HepG2 (cell line): ENCODE measurements around the gene P2RX3. TPM values are rescaled to one million over a fixed set of nuclear protein-coding genes. Genes with fewer than 3 reads are reported as not detected.

Source experiments
- ATAC-seq: fragments of 200-7000 bp; cut with Tn5 transposase; 3 replicates; pipeline ENCODE4 v1.9.1; 2020; ENCODE audit warnings: mild to moderate bottlenecking, moderate library complexity
- BruUV-seq: library from RNA; stranded (reverse); fragments of 400-500 nt; replicated peaks from 2 replicates; lab custom pipeline; 2021; lab: Mats Ljungman, UMichigan
- CTCF ChIA-PET: fragments of 300-600 bp; formaldehyde crosslinking; extraction: SDS; loops from one replicate; lab custom pipeline; 2021; ENCODE audit warnings: low total read pairs, inconsistent platforms, low intra/inter-chr PET ratio; lab: Yijun Ruan, JAX
- POLR2A ChIA-PET: fragments of 350-600 bp; sonication (Branson Sonifier 250); formaldehyde crosslinking; loops from one replicate; lab custom pipeline; 2020; ENCODE audit warnings: antibody characterized with exemption, inconsistent platforms; lab: Yijun Ruan, JAX
- DNase-seq: peaks from one replicate; pipeline ENCODE4 v3.0.0-alpha.2; 2015; ENCODE audit warnings: low spot score
- FAIRE-seq: peaks from 3 replicates; lab custom pipeline; 2011; peaks lifted over from hg19 to GRCh38; lab: Jason Lieb, UNC
- H2AFZ ChIP-seq: one replicate; pipeline ENCODE4 v1.6.1; 2011; ENCODE audit warnings: low read length, inconsistent platforms
- H3K27ac ChIP-seq: fragments of 300-600 bp; 3 replicates; pipeline ENCODE4 v1.8.0; 2011; ENCODE audit warnings: mixed run types, mild to moderate bottlenecking, mixed read lengths, low read length, inconsistent platforms; ENCODE audit not compliant: insufficient read depth; ENCODE audit errors: extremely low read length
- H3K27me3 ChIP-seq, 2 experiments: fragments of 200-600 bp in 1 of 2; 2 replicates in 1 of 2; 3 replicates in 1 of 2; pipeline versions ENCODE4 v1.6.0 to v1.8.0; 2011; ENCODE audit warnings: low read length in 2 of 2, mild to moderate bottlenecking in 2 of 2, moderate library complexity in 2 of 2, inconsistent platforms in 1 of 2; ENCODE audit not compliant: insufficient read depth in 2 of 2, control insufficient read depth in 1 of 2
- H3K36me3 ChIP-seq, 2 experiments: fragments of 200-600 bp in 1 of 2; replicated peaks in 1 of 2; 2 replicates in 1 of 2; 3 replicates in 1 of 2; pipeline versions ENCODE4 v1.5.1 to v1.8.0; 2011; ENCODE audit warnings: low read length in 2 of 2, inconsistent platforms in 1 of 2; ENCODE audit not compliant: insufficient read depth in 2 of 2, control insufficient read depth in 1 of 2
- H3K4me1 ChIP-seq: 2 replicates; pipeline ENCODE4 v1.5.1; 2012; ENCODE audit warnings: low read length, inconsistent platforms; ENCODE audit not compliant: insufficient read depth
- H3K4me2 ChIP-seq: 2 replicates; pipeline ENCODE4 v1.6.0; 2011; ENCODE audit warnings: low read depth, low read length, inconsistent platforms
- H3K4me3 ChIP-seq, 3 experiments: fragments of 200-600 bp in 1 of 3; sonication (generic), shearing (Covaris generic) in 1 of 3; replicated peaks in 1 of 3; 2 replicates each; pipeline ENCODE4 v1.5.1; 2011 to 2016; ENCODE audit warnings: low read length in 3 of 3, inconsistent platforms in 2 of 3, low read depth in 2 of 3, mild to moderate bottlenecking in 2 of 3, control low read depth in 1 of 3, mixed read lengths in 1 of 3; ENCODE audit not compliant: insufficient read depth in 1 of 3
- H3K79me2 ChIP-seq: one replicate; pipeline ENCODE4 v1.6.1; 2011; ENCODE audit warnings: low read length, inconsistent platforms; ENCODE audit not compliant: insufficient read depth
- H3K9ac ChIP-seq: 2 replicates; pipeline ENCODE4 v1.6.0; 2011; ENCODE audit warnings: mild to moderate bottlenecking, low read depth, low read length, inconsistent platforms; ENCODE audit not compliant: insufficient read depth
- H3K9me3 ChIP-seq: 2 replicates; pipeline ENCODE4 v1.5.1; 2012; ENCODE audit warnings: mild to moderate bottlenecking, low read length
- H4K20me1 ChIP-seq: 2 replicates; pipeline ENCODE4 v1.6.0; 2011; ENCODE audit warnings: inconsistent platforms, mild to moderate bottlenecking, low read length, moderate library complexity; ENCODE audit not compliant: insufficient read depth
- HOXD1 ChIP-seq: sonication (generic); formaldehyde crosslinking; IDR thresholded peaks from 2 replicates; pipeline ENCODE4 v1.5.0; 2020; ENCODE audit warnings: missing genetic modification reagents
- ZNF558 ChIP-seq: sonication (generic); formaldehyde crosslinking; IDR thresholded peaks from 2 replicates; pipeline ENCODE4 v1.9.0; 2022; ENCODE audit warnings: mild to moderate bottlenecking, missing genetic modification reagents, borderline replicate concordance
- ZNF616 ChIP-seq: sonication (generic); formaldehyde crosslinking; IDR thresholded peaks from 2 replicates; pipeline ENCODE4 v1.5.0; 2020; ENCODE audit warnings: low read depth, mild to moderate bottlenecking, missing genetic modification reagents
- ZNF629 ChIP-seq: sonication (generic); formaldehyde crosslinking; conservative IDR thresholded peaks from 2 replicates; pipeline ENCODE4 v1.5.0; 2020; ENCODE audit warnings: missing genetic modification reagents
- WGBS: methylation state at CpG from one replicate; pipeline ENCODE4 v1.1.6; 2017; ENCODE audit warnings: low lambda C conversion rate; 5-methylcytosine and 5-hydroxymethylcytosine counted together
- in situ Hi-C: cut with HindIII; loops from 2 replicates; pipeline ENCODE4 v1.10.0; 2017; ENCODE audit warnings: low pct_unique_long_range_greater_than_20kb; ENCODE audit not compliant: extremely low pct_ligation_motif_present
- intact Hi-C: fragments of 100-400 bp; cut with micrococcal nuclease; formaldehyde crosslinking; loops from one replicate; pipeline ENCODE4 v1.10.0; 2022; ENCODE audit not compliant: unreplicated experiment
- polyA plus RNA-seq, 8 experiments: library from polyadenylated mRNA; depleted of rRNA in 3 of 8; stranded (reverse) in 7 of 8; unstranded in 1 of 8; fragments of >200 nt; fragmentation: Illumina TruSeq in 4 of 8; extraction: Trizol in 4 of 8; gene quantifications; 2 replicates each; pipeline versions ENCODE4 v1.2.1 to v1.2.3, GENCODE V29; 2011 to 2016; ENCODE audit warnings: low read depth in 4 of 8, missing spikeins in 1 of 8, mixed read lengths in 1 of 8; ENCODE audit not compliant: insufficient read depth in 1 of 8
- total RNA-seq, 5 experiments: library from RNA; depleted of rRNA; stranded (reverse); fragments of >200 nt; fragmentation: Illumina TruSeq; extraction: Trizol; gene quantifications; 2 replicates each; pipeline ENCODE4 v1.2.3, GENCODE V29; 2016; ENCODE audit warnings: low read depth in 1 of 5
- TF ChIP-seq, protein P1 (sequence below): sonication (generic); formaldehyde crosslinking; IDR thresholded peaks from 2 replicates; pipeline ENCODE4 v1.4.0; 2020; ENCODE audit warnings: mild to moderate bottlenecking, missing genetic modification reagents, borderline replicate concordance
- TF ChIP-seq, protein P2 (sequence below): sonication (generic); formaldehyde crosslinking; IDR thresholded peaks from 2 replicates; pipeline ENCODE4 v1.4.0; 2020; ENCODE audit warnings: missing genetic modification reagents, borderline replicate concordance

Gene P2RX3
- total and polyA plus RNA-seq, 2 of the 13 experiments (the other 11 are each of a cell fraction or from before 2014, with no cell fraction given) = 0.08 TPM; not detected in 1

DNA sequence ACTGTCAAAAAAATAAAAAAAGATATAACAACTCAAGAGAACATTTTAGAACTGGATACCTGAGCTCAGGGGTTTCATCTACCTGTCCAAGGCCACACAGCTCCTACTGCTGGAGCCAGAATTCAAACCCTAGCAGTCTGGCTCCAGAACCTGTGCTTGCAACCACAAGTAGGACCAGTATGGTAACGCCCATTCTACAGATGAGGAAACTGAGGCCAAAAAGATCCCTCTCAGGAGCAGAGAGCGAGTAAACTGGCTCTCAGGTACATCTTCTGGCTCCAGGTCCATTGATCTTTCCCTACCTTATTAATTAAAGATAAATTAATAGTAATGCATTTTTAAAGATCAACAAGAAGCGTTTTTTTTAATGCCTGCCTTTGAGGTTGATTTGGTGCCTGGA is 19.2 kb downstream of the P2RX3 start:
- Histone ChIP-seq H3K4me2 (no peak overlapping the region), H3K4me1 (peaks cover 15% of the 10 kb centered on the region), H3K9ac (no peak overlapping the region)
- in situ Hi-C loops = loop anchor here (10.0 kb wide), 1 partner anchor 513 kb away; no protein-coding TSS in a partner anchor
- no TSS peak for BruUV-seq
- intact Hi-C loops = no loop called here
- TF ChIP-seq ZNF558 (CRISPR knock-in tag) (no peak), HOXD1 (CRISPR knock-in tag) (no peak), ZNF629 (CRISPR knock-in tag) (peak; percentile 81)
- TF ChIP-seq, all 625 proteins: peak for 1
- no peaks in the 10 kb centered on the region for H4K20me1 ChIP-seq
- no peak overlapping the region for H2AFZ ChIP-seq
- no peak overlapping the region for H3K4me3 ChIP-seq
- peaks cover 0 to 8% of the 10 kb centered on the region in 2 experiments; a peak in 2 of 5 replicates for H3K27me3 ChIP-seq
- CTCF ChIA-PET = no interaction called here
- FAIRE-seq (no peak), DNase-seq (no peak), ATAC-seq (no peak)
- 14% methylated on average over 3 of the region's 3 CpGs for WGBS
- no peaks in the 10 kb centered on the region for H3K9me3 ChIP-seq
- H3K27ac ChIP-seq = no peak overlapping the region
- no peaks in the 10 kb centered on the region for H3K36me3 ChIP-seq
- no peaks in the 10 kb centered on the region for H3K79me2 ChIP-seq
- POLR2A ChIA-PET = no interaction called here

DNA sequence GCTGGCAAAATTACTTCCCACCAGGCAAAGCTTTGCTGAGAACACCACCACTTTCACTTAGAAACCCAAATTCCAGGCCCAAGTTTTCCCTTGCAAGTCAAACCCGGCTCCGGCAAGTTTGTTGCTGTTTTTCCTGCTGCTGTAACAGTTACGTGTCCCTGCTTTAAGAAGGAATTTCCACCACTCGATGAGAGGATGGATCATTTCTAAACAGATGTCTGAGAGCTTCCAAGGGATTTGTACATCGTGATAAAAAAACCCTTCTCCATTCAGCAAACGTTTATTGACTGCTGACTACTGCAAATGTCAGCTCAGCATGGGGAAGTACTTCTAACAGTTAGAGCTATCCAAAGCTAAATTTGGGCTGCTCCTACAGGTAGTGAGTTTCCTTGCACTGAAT is 19.7 kb downstream of the P2RX3 start:
- 46% methylated on average over 6 of the region's 6 CpGs for WGBS
- no peak overlapping the region for H3K27ac ChIP-seq
- H2AFZ ChIP-seq = no peak overlapping the region
- DNase-seq = no peak
- peaks cover 0 to 8% of the 10 kb centered on the region in 2 experiments; a peak in 2 of 5 replicates for H3K27me3 ChIP-seq
- ATAC-seq = no peak
- no peaks in the 10 kb centered on the region for H3K9me3 ChIP-seq
- H3K4me2 ChIP-seq = no peak overlapping the region
- no peak overlapping the region for H3K9ac ChIP-seq
- in situ Hi-C loops = loop anchor here (10.0 kb wide), 1 partner anchor 513 kb away; no protein-coding TSS in a partner anchor
- H3K4me1 ChIP-seq = peaks cover 15% of the 10 kb centered on the region
- H3K36me3 ChIP-seq = no peaks in the 10 kb centered on the region
- intact Hi-C loops = no loop called here
- TF ChIP-seq, protein P1, sequence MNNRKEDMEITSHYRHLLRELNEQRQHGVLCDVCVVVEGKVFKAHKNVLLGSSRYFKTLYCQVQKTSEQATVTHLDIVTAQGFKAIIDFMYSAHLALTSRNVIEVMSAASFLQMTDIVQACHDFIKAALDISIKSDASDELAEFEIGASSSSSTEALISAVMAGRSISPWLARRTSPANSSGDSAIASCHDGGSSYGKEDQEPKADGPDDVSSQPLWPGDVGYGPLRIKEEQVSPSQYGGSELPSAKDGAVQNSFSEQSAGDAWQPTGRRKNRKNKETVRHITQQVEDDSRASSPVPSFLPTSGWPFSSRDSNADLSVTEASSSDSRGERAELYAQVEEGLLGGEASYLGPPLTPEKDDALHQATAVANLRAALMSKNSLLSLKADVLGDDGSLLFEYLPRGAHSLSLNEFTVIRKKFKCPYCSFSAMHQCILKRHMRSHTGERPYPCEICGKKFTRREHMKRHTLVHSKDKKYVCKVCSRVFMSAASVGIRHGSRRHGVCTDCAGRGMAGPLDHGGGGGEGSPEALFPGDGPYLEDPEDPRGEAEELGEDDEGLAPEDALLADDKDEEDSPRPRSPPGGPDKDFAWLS (CRISPR knock-in tag) = no peak
- TF ChIP-seq ZNF616 = no peak
- TF ChIP-seq, protein P2, sequence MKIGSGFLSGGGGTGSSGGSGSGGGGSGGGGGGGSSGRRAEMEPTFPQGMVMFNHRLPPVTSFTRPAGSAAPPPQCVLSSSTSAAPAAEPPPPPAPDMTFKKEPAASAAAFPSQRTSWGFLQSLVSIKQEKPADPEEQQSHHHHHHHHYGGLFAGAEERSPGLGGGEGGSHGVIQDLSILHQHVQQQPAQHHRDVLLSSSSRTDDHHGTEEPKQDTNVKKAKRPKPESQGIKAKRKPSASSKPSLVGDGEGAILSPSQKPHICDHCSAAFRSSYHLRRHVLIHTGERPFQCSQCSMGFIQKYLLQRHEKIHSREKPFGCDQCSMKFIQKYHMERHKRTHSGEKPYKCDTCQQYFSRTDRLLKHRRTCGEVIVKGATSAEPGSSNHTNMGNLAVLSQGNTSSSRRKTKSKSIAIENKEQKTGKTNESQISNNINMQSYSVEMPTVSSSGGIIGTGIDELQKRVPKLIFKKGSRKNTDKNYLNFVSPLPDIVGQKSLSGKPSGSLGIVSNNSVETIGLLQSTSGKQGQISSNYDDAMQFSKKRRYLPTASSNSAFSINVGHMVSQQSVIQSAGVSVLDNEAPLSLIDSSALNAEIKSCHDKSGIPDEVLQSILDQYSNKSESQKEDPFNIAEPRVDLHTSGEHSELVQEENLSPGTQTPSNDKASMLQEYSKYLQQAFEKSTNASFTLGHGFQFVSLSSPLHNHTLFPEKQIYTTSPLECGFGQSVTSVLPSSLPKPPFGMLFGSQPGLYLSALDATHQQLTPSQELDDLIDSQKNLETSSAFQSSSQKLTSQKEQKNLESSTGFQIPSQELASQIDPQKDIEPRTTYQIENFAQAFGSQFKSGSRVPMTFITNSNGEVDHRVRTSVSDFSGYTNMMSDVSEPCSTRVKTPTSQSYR = no peak
- TF ChIP-seq, all 625 proteins: peak for 0
- ChIA-PET POLR2A (no interaction called here), CTCF (no interaction called here)
- Histone ChIP-seq H3K4me3 (no peak overlapping the region), H4K20me1 (no peaks in the 10 kb centered on the region), H3K79me2 (no peaks in the 10 kb centered on the region)
- FAIRE-seq = no peak
- no TSS peak for BruUV-seq
